ENCODE data around the gene ZNF598.

ZNF598 gene

GRCh38 chr16:2003827-2004641, 5.6 kb downstream of the ZNF598 start (continued):
- TF ChIP-seq PRDM6 (tag by site-specific recombination; IDR thresholded peaks at IDR 0.05) (no peak), ZNF596 (tag by site-specific recombination; IDR thresholded peaks at IDR 0.05) (no peak), ZNF645 (tag by site-specific recombination; IDR thresholded peaks at IDR 0.05) (no peak), ZBTB6 (tag by site-specific recombination; IDR thresholded peaks at IDR 0.05) (peak; percentile 12; the same call in 1 of the 2 replicates), KLF1 (tag by site-specific recombination; IDR thresholded peaks at IDR 0.05) (peak; percentile 95), ZNF155 (tag by site-specific recombination; IDR thresholded peaks at IDR 0.05) (no peak), ZNF18 (tag by site-specific recombination; IDR thresholded peaks at IDR 0.05) (no peak), ZNF664 (tag by site-specific recombination; IDR thresholded peaks at IDR 0.05) (no peak), ZFP41 (tag by site-specific recombination; IDR thresholded peaks at IDR 0.05; ENCODE audit: borderline replicate concordance) (no peak), ZNF184 (tag by site-specific recombination; IDR thresholded peaks at IDR 0.05) (no peak), ZBTB48 (tag by site-specific recombination; IDR thresholded peaks at IDR 0.05) (peak; percentile 82), ZNF837 (tag by site-specific recombination; IDR thresholded peaks at IDR 0.05) (no peak), ZNF513 (tag by site-specific recombination; IDR thresholded peaks at IDR 0.05) (no peak), ZBTB44 (tag by site-specific recombination; IDR thresholded peaks at IDR 0.05) (peak; percentile 51; the same call in 1 of the 2 replicates), SP3 (tag by site-specific recombination; IDR thresholded peaks at IDR 0.05) (peak; percentile 65), ZNF214 (tag by site-specific recombination; IDR thresholded peaks at IDR 0.05; ENCODE audit: borderline replicate concordance) (no peak), ZNF747 (tag by site-specific recombination; IDR thresholded peaks at IDR 0.05) (no peak), SETDB1 (IDR thresholded peaks at IDR 0.05; ENCODE audit: insufficient read length, low read length) (no peak), SCRT2 (tag by site-specific recombination; IDR thresholded peaks at IDR 0.05) (peak; percentile 93), ZNF654 (tag by site-specific recombination; IDR thresholded peaks at IDR 0.05; ENCODE audit: low read depth) (peak; percentile 35; the same call in 1 of the 2 replicates), TSHZ1 (tag by site-specific recombination; IDR thresholded peaks at IDR 0.05; ENCODE audit: borderline replicate concordance) (no peak), ZXDB (tag by site-specific recombination; IDR thresholded peaks at IDR 0.05) (peak; percentile 79), ZBTB21 (tag by site-specific recombination; IDR thresholded peaks at IDR 0.05) (no peak), ZSCAN4 (tag by site-specific recombination; IDR thresholded peaks at IDR 0.05) (no peak), ZNF624 (tag by site-specific recombination; IDR thresholded peaks at IDR 0.05) (no peak)
